ENCODE measurements around the gene SMAD1.
A peak's percentile ranks its signal among the peaks of the same experiment; 100 is the strongest.

Gene SMAD1

DNA sequence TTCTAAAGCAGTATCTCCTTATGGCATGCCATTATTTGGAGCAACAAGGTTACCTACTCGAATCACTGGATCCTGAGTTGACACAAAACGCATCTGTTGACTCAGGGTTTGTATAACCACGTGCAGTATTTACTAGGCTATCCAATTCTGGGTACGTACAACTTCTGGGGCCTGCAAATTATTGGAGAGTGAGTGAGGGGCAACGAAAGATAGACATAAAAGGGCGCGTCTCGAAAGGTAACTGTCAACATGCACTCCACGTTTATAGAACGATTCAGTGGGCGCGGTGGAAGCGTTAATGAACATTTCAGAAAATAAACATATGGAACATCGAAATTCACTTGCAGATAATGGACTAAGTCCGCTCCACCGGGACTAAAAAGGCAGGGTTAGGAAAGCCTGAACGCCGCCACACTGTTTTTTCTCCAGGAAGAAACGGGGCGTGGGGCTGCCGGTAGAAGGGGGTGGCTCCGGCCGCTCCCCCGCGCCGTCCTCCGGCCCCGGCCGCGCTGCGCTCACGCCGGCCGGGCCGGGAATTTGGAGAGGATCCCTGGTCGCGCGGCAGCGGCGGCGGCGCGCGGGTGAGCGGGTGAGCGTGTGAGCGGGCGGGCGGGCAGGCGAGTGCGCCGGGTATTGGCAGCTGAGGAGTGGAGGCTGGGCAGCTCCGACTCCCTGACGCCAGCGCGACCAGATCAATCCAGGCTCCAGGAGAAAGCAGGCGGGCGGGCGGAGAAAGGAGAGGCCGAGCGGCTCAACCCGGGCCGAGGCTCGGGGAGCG lies at the start of gene SMAD1:
Gene SMAD1 (plus strand): TSS at position 690 of the 778 bp plus-strand sequence. CDS start 32,761 bp downstream, outside the sequence.
- peak; percentile 70 for DNase-seq

DNA sequence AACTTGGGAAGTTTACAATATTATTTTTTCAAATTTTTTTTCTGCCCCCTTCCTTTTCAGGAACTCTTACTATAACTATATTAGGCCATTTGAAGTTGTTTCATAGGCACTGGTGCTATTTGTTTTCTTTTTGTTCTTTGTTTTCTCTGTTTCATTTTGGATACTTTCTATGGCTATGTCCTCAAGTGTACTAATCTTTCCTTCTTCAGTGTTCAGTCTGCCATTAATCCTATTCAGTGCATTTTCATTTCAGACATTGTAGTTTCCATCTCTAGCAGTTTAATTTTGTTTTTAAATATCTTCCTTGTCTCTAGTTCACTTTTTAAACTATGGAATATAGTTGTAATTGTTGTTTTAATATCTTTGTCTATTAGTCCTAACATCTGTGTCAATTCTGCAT lies 48.0 kb upstream of the SMAD1 start:
- DNase-seq: no peak

GRCh38 chr4:145435646-145436045 lies 46.0 kb upstream of the SMAD1 start:
- DNase-seq: no peak

DNA sequence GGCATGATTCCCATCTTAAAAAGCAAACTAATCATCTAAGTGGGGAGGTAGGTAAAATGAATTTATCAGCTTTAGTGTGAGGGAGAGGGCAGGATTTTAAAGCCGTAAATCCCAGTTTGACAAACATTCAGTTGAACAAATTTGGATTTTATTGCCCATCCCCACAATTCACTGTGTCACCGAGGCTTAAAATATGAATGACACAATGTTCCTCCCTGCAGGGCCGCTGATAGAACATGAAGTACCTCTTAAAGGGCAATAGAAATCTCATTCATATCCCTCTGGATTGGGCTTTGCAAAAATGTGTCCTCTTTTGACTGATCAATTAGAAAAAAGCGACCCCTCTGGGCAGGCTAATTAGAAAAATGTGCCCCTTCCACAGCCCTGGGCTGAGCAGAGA lies 45.5 kb upstream of the SMAD1 start:
- no peak for DNase-seq

DNA sequence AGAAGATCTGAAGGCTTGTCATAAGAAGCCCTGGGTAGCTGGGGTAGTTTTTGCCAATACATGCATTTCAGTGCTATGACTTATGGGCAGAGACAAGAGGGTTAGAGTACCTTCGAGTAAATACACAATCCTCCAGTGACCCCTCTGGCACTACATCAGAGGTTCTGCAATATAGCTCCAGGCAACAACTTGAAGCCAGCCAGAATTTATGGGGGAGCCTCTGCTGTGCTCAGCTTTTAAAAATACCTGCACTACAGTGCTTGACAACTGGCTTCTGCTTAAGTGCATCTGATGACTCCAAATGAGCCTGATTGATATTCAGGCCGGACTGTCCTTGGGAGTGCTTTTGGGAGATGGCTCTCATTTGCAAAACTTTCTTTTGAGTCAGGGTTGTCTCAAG lies 44.9 kb upstream of the SMAD1 start:
- no peak for DNase-seq

GRCh38 chr4:145437466-145437865 lies 44.2 kb upstream of the SMAD1 start:
- DNase-seq: no peak

- no peak for DNase-seq
These were observed 43.4 kb upstream of the SMAD1 start for GRCh38 chr4:145438298-145438697.

DNA sequence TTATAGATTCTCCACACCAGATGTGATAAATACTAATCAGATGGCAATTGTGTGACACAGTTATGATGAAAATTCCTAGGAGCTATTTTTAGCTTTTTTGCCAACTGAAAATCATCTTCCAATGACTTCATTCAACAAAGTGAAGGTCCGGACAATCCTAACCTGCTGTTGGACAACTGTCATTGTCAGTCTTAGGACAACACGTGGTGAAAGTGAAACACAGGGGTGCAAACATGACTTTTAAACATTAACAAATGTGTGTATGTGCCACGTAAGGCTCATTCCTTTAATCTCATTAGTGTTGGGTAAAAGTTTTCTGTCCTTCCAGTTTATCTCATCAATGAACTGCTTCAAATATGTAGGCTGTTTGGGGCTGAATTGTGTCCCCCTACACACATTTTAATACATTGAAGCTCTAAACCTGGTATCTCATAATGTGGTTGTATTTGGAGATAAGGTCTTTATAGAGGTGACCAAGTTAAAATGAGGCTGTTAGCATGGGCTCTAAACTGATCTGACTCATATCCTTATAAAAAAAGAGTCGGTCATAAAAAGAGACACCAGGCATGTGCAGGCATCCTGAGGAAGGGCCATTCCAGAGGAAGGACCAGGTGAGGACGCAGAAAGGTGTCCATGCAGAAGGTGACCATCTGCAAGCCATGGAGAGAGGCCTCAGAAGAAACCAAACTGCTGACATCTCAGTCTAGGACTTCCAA lies 41.2 kb upstream of the SMAD1 start:
- DNase-seq: no peak

- DNase-seq: no peak
These were observed 35.5 kb upstream of the SMAD1 start for GRCh38 chr4:145446184-145446583.

DNA sequence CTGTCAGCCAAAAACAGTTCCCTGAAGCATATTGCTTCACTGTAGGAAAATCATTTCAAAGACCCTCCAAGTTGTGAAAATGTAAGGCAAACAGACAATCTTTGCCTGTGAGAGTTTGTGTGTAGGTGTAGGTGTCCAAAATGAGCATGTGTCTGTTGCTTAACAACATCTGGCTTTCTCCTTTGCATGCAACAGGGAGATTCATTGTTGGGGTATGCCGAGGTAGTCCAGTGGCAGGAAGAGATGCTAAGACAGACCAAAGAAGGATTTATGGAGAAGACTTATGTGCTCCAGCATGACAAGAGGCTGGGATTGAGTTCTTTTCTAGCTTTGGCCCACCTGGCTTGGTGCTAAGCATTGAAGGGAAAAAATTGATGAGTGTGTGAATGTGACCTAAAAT lies 29.8 kb upstream of the SMAD1 start:
- no peak for DNase-seq

GRCh38 chr4:145452447-145453162 lies 29.0 kb upstream of the SMAD1 start:
- no peak for DNase-seq

DNA sequence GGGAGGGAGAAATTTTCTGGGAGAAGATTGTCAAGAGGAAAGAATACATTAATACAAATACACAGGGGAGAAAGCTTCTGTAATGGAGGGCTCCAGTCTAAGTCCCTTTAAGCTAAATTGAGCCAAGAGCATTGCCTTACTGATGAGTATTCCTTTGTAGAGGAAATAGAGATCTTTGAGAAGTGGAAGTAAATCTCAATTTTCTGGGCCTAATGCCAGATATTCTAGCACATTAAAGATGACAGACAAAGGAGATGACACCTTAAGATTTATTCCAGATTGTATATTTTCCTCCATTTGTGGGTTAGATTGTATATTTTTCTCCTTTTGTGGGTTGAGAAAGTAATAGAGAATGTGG lies 28.5 kb upstream of the SMAD1 start:
- no peak for DNase-seq

DNA sequence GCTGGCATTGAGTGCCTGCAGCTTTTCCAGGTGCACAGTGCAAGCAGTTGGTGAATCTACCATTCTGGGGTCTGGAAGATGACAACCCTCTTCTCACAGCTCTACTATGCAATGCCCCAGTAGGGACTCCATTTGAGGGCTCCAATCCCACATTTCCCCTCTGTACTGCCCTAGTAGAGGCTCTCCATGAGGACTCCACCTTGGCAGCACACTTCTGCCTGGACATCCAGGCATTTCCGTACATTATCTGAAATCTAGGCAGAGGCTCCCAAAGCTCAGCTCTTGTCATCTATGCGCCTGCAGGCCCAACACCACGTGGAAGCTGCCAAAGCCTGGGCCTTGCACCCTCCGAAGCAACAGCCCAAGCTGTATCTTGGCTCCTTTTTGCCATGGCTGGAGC lies 8.4 kb upstream of the SMAD1 start:
- no peak for DNase-seq

DNA sequence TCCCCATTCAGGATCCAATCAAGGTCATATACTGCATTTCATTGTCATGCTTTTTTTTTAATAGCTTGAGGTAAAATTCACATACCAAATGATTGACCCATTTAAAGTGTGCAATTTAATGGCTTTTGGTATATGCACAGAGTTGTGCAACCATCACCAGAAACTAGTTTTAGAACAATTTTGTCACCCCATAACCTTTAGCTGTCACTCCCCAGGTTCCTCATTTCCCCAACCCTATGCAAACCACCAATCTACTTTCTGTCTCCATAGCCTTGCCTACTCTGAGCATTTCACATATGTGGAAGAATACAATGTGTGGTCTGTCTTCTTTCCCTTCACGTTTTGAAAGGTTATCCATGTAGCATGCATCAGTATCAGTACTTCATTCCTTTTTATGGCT lies 1.4 kb upstream of the SMAD1 start:
- no peak for DNase-seq

- no peak for DNase-seq
These were observed 222 bp downstream of the SMAD1 start for GRCh38 chr4:145481942-145482208.

GRCh38 chr4:145482209-145483037 lies 770 bp downstream of the SMAD1 start:
- DNase-seq: peak; percentile 87

- DNase-seq: no peak
These were observed 1.9 kb downstream of the SMAD1 start for GRCh38 chr4:145483514-145483913.

DNA sequence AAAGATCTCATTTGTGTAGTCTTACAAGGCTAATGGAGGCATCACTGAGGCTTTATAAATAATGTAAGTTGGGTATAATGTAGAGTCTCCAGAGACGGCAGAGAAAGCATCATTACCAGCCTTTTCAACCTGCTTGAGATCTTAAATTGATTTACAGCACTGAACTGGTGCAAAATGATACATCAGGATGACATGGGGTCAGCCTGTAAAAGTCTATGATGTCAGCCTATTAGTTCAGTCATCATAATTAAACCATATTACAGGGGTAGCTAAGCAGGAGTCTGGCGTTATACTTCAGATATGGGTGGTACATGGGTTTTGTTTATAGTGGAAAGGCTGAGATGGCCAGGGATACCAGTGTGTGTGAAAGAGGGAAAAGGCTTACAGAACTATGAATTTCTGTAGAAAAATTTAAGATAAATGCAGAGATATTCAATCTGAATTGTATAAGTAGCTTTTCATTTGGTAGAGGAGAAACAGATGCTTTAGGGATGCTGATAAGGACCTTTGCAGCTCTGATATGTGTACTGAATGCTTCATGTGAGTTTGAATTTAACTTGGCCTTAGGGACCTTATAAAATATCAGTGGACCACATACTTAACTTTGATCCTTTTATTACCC lies 2.7 kb downstream of the SMAD1 start:
- no peak for DNase-seq

DNA sequence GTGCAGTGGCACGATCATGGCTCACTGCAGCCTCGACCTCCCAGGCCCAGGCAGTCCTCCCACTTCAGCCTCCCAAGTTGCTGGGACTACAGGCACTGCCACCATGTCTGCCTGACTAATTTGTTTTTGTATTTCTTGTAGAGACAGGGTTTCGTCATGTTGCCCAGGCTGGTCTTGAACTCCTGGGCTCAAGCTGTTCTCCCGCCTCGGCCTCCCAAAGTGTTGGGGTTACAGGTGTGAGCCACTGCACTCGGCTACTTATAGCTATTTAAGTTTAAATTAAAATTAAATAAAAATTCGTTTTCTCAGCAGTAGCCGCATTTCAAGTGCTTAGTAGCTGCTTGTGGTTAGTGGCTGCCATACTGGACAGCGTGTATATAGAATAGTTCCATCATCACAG lies 3.5 kb downstream of the SMAD1 start:
- DNase-seq: no peak

DNA sequence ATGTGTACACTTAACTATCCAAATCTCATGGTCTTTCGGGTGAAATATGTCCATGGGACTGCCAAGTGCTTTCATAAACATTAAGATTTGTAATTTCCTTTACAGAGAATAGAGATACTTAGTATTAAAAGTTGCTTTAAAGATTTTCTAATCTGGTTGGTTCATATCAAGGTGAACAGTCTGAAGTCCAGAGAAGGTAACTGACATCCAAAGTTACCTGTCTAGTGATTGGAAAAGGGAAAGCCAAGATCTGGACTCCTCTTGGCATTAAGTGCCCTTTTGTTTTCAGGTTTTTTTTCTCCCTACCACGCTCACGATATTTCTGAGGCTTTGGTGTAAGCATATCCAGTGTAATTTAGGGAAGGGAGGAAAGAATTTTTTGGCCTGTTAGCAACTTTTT lies 5.0 kb downstream of the SMAD1 start:
- DNase-seq: no peak

- DNase-seq: peak; percentile 37
These were observed 6.0 kb downstream of the SMAD1 start for GRCh38 chr4:145487631-145488030.

DNA sequence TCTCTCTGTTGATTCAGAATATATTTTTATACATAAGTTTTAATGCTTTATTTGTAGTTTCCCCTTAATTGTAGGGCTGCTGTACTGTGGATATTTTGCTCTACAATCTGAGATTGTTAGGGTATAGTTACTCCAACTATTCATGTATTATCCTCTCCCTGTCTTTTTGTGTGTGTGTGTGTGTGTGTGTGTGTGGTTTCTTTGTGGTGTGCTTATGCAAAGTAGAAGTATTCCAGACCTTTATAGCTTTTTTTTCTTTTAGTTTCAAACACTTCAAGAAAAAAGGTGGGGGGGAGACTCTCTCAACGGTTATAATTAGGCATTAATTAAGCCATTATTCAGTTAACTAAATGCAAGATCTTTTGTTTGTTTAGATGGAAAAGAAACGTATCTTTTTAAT lies 6.7 kb downstream of the SMAD1 start:
- no peak for DNase-seq

- DNase-seq: no peak
These were observed 7.9 kb downstream of the SMAD1 start for GRCh38 chr4:145489556-145489955.

All from stimulated activated CD4-positive, alpha-beta T cell treated with anti-CD3 and anti-CD28 coated beads, Interleukin-15, amount 100 ng/mL, for 24 hours (primary cell).